Adrenal gland (tissue), 5 donors: Measurements from ENCODE around the gene BBC3.

Source experiments
- CTCF ChIP-seq, 6 experiments: fragments of 450-650 bp in 4 of 6; fragments of 200-600 bp in 2 of 6; sonication (generic) in 1 of 6; IDR thresholded peaks; 1 replicate in 5 of 6; 2 replicates in 1 of 6; pipeline versions ENCODE4 v1.5.1 to v1.8.0; 2016 to 2021; ENCODE audit warnings: antibody characterized with exemption in 6 of 6, mild to moderate bottlenecking in 2 of 6, moderate library complexity in 1 of 6
- POLR2A ChIP-seq, 2 donors: fragments of 450-650 bp; IDR thresholded peaks; one replicate each; pipeline ENCODE4 v1.6.1; 2017; ENCODE audit warnings: antibody characterized with exemption in 2 of 2, mild to moderate bottlenecking in 2 of 2, moderate library complexity in 1 of 2
- donor health status: DM: no; HTN: no; CAD: no.

GRCh38 chr19:47274891-47275761 lies 44.1 kb upstream of the BBC3 start:
- TF ChIP-seq CTCF (IDR thresholded peaks at IDR 0.05) (no peak), POLR2A (IDR thresholded peaks at IDR 0.05) (no peak)
